Type B pancreatic cell (in vitro differentiated cells): Measurements from ENCODE around the gene NYNRIN. TPM values are rescaled to one million over a fixed set of nuclear protein-coding genes. Genes with fewer than 3 reads are reported as not detected.
A peak's percentile ranks its signal among the peaks of the same experiment; 100 is the strongest.

Experiments used
- DNase-seq: peaks from one replicate; pipeline ENCODE4 v3.0.0; 2021; ENCODE audit warnings: mixed read lengths; ENCODE audit not compliant: unreplicated experiment; ENCODE audit errors: extremely low spot score
- H3K27ac Mint-ChIP-seq: 2 replicates; pipeline ENCODE4 v1.8.0; 2021; ENCODE audit warnings: mild to moderate bottlenecking, mixed read lengths
- H3K27me3 Mint-ChIP-seq: 2 replicates; pipeline ENCODE4 v1.8.0; 2021; ENCODE audit warnings: mixed read lengths
- H3K36me3 Mint-ChIP-seq: 2 replicates; pipeline ENCODE4 v1.8.0; 2021; ENCODE audit warnings: mixed read lengths
- H3K4me1 Mint-ChIP-seq: one replicate; pipeline ENCODE4 v1.8.0; 2021; ENCODE audit warnings: mixed read lengths; ENCODE audit not compliant: unreplicated experiment
- H3K4me3 Mint-ChIP-seq: 2 replicates; pipeline ENCODE4 v1.8.0; 2021; ENCODE audit warnings: mild to moderate bottlenecking, mixed read lengths
- H3K9me3 Mint-ChIP-seq: 2 replicates; pipeline ENCODE4 v1.8.0; 2021; ENCODE audit warnings: mixed read lengths
- CTCF ChIP-seq: fragments of 200-600 bp; sonication (generic); conservative IDR thresholded peaks from 2 replicates; pipeline ENCODE4 v1.5.0; 2021; ENCODE audit warnings: antibody characterized with exemption, mild to moderate bottlenecking
- total RNA-seq: library from RNA; stranded (reverse); gene quantifications from 2 replicates; pipeline ENCODE4 v1.2.1, GENCODE V29; 2021; ENCODE audit warnings: low replicate concordance

NYNRIN gene
- total RNA-seq, 1 donor from 2014 or later = 79.2 TPM

- H3K27ac Mint-ChIP-seq = peak overlapping the region; percentile 76
- no peak overlapping the region for H3K4me3 Mint-ChIP-seq
These were observed 7.9 kb upstream of the NYNRIN start for GRCh38 chr14:24390701-24391468.

GRCh38 chr14:24392325-24393091 lies 6.3 kb upstream of the NYNRIN start:
- peak overlapping the region; percentile 56 for H3K4me3 Mint-ChIP-seq
- peaks cover 56% of the 10 kb centered on the region for H3K4me1 Mint-ChIP-seq
- no peaks in the 10 kb centered on the region for H3K36me3 Mint-ChIP-seq
- no peak for TF ChIP-seq CTCF
- H3K27me3 Mint-ChIP-seq = no peaks in the 10 kb centered on the region
- peak overlapping the region; percentile 76 for H3K27ac Mint-ChIP-seq
- DNase-seq = no peak
- peaks cover 5% of the 10 kb centered on the region for H3K9me3 Mint-ChIP-seq

More at GRCh38 chr14:24390701-24391468, 7.9 kb upstream of the NYNRIN start:
- Mint-ChIP-seq H3K36me3 (no peaks in the 10 kb centered on the region), H3K9me3 (peaks cover 5% of the 10 kb centered on the region), H3K27me3 (no peaks in the 10 kb centered on the region), H3K4me1 (peaks cover 40% of the 10 kb centered on the region)
- DNase-seq = no peak
- TF ChIP-seq CTCF = no peak

GRCh38 chr14:24394275-24394674 lies 4.5 kb upstream of the NYNRIN start:
- no peaks in the 10 kb centered on the region for H3K36me3 Mint-ChIP-seq
- peak overlapping the region; percentile 37 for H3K4me3 Mint-ChIP-seq
- no peaks in the 10 kb centered on the region for H3K27me3 Mint-ChIP-seq
- DNase-seq = no peak
- H3K27ac Mint-ChIP-seq = peak overlapping the region; percentile 76
- TF ChIP-seq CTCF = no peak
- H3K9me3 Mint-ChIP-seq = no peaks in the 10 kb centered on the region
- peaks cover 50% of the 10 kb centered on the region for H3K4me1 Mint-ChIP-seq

GRCh38 chr14:24395609-24396582 lies 2.9 kb upstream of the NYNRIN start:
- no peaks in the 10 kb centered on the region for H3K9me3 Mint-ChIP-seq
- H3K36me3 Mint-ChIP-seq = no peaks in the 10 kb centered on the region
- H3K4me1 Mint-ChIP-seq = peaks cover 53% of the 10 kb centered on the region
- H3K27me3 Mint-ChIP-seq = no peaks in the 10 kb centered on the region
- no peak for TF ChIP-seq CTCF
- peak overlapping the region; percentile 91 for H3K27ac Mint-ChIP-seq
- peak overlapping the region; percentile 78 for H3K4me3 Mint-ChIP-seq
- no peak for DNase-seq

GRCh38 chr14:24397639-24398292 lies 1.0 kb upstream of the NYNRIN start:
- Mint-ChIP-seq H3K9me3 (no peaks in the 10 kb centered on the region), H3K27me3 (no peaks in the 10 kb centered on the region), H3K36me3 (peaks cover under 1% of the 10 kb centered on the region), H3K27ac (peak overlapping the region; percentile 91), H3K4me1 (peaks cover 56% of the 10 kb centered on the region), H3K4me3 (peak overlapping the region; percentile 78)
- no peak for DNase-seq
- TF ChIP-seq CTCF = no peak
